H9 (cell line): ENCODE data around the gene PTRHD1. TPM values are rescaled to one million over a fixed set of nuclear protein-coding genes. Genes with fewer than 3 reads are reported as not detected.

Experiments used
- DNase-seq: peaks from one replicate; pipeline ENCODE4 v3.0.0-alpha.2; 2017
- H2AFZ ChIP-seq: one replicate; pipeline ENCODE4 v1.6.1; 2013; ENCODE audit warnings: mild to moderate bottlenecking, low read length, control low read depth, moderate library complexity
- H2AK5ac ChIP-seq: 2 replicates; pipeline ENCODE4 v1.6.1; 2013; ENCODE audit warnings: low read length, control low read depth, mixed read lengths; ENCODE audit not compliant: insufficient read length
- H2BK120ac ChIP-seq: one replicate; pipeline ENCODE4 v1.6.1; 2013; ENCODE audit warnings: low read depth, mild to moderate bottlenecking, low read length, control low read depth, inconsistent platforms; ENCODE audit not compliant: poor library complexity, severe bottlenecking
- H2BK12ac ChIP-seq: 2 replicates; pipeline ENCODE4 v1.6.1; 2013; ENCODE audit warnings: low read length, control low read depth, mixed read lengths, low read depth; ENCODE audit not compliant: insufficient read length
- H2BK15ac ChIP-seq: 2 replicates; pipeline ENCODE4 v1.6.1; 2013; ENCODE audit warnings: low read depth, low read length, control low read depth
- H2BK20ac ChIP-seq: one replicate; pipeline ENCODE4 v1.6.1; 2013; ENCODE audit warnings: low read depth, mild to moderate bottlenecking, low read length, control low read depth, inconsistent platforms; ENCODE audit not compliant: poor library complexity, severe bottlenecking
- H2BK5ac ChIP-seq: 2 replicates; pipeline ENCODE4 v1.6.1; 2013; ENCODE audit warnings: low read length, control low read depth, mixed read lengths; ENCODE audit not compliant: insufficient read length
- H3K14ac ChIP-seq: 2 replicates; pipeline ENCODE4 v1.6.1; 2013; ENCODE audit warnings: low read length, control low read depth; ENCODE audit not compliant: insufficient read depth
- H3K18ac ChIP-seq: 2 replicates; pipeline ENCODE4 v1.6.1; 2013; ENCODE audit warnings: low read depth, mild to moderate bottlenecking, mixed read lengths, low read length, control low read depth; ENCODE audit not compliant: insufficient read length
- H3K23ac ChIP-seq: 2 replicates; pipeline ENCODE4 v1.6.1; 2013; ENCODE audit warnings: low read length, control low read depth, mixed read lengths, low read depth; ENCODE audit not compliant: insufficient read length
- H3K23me2 ChIP-seq: 2 replicates; pipeline ENCODE4 v1.6.1; 2013; ENCODE audit warnings: low read depth, mild to moderate bottlenecking, mixed read lengths, low read length, control low read depth; ENCODE audit not compliant: insufficient read length, poor library complexity, severe bottlenecking
- H3K27ac ChIP-seq: 2 replicates; pipeline ENCODE4 v1.5.1; 2013; ENCODE audit warnings: low read length, control low read depth, mixed read lengths, low read depth; ENCODE audit not compliant: insufficient read length
- H3K27me3 ChIP-seq: 2 replicates; pipeline ENCODE4 v1.6.1; 2013; ENCODE audit warnings: low read length, control low read depth, inconsistent platforms; ENCODE audit not compliant: insufficient read depth
- H3K4ac ChIP-seq: 2 replicates; pipeline ENCODE4 v1.6.1; 2013; ENCODE audit warnings: low read depth, mild to moderate bottlenecking, control low read depth, inconsistent platforms, low read length, moderate library complexity
- H3K4me1 ChIP-seq: 2 replicates; pipeline ENCODE4 v1.6.1; 2013; ENCODE audit warnings: low read length, control low read depth, inconsistent platforms; ENCODE audit not compliant: insufficient read depth
- H3K4me2 ChIP-seq: 2 replicates; pipeline ENCODE4 v1.6.1; 2013; ENCODE audit warnings: low read length, control low read depth, mixed read lengths; ENCODE audit not compliant: insufficient read length, insufficient read depth
- H3K56ac ChIP-seq: 2 replicates; pipeline ENCODE4 v1.6.1; 2013; ENCODE audit warnings: low read depth, mild to moderate bottlenecking, mixed read lengths, low read length, control low read depth; ENCODE audit not compliant: insufficient read length
- H3K79me1 ChIP-seq: 2 replicates; pipeline ENCODE4 v1.6.1; 2013; ENCODE audit warnings: low read depth, mild to moderate bottlenecking, moderate library complexity, low read length, control low read depth, inconsistent platforms; ENCODE audit not compliant: insufficient read depth, poor library complexity, severe bottlenecking
- H3K79me2 ChIP-seq: 2 replicates; pipeline ENCODE4 v1.6.1; 2013; ENCODE audit warnings: low read length, control low read depth, inconsistent platforms; ENCODE audit not compliant: insufficient read depth
- H3K9ac ChIP-seq: 2 replicates; pipeline ENCODE4 v1.6.1; 2013; ENCODE audit warnings: low read length, control low read depth, mixed read lengths; ENCODE audit not compliant: insufficient read length; ENCODE audit errors: extremely low read depth
- H3K9me3 ChIP-seq: one replicate; pipeline ENCODE4 v1.6.1; 2013; ENCODE audit warnings: low read depth, low read length, inconsistent platforms; ENCODE audit not compliant: control insufficient read depth
- H3T11ph ChIP-seq: one replicate; pipeline ENCODE4 v1.6.1; 2013; ENCODE audit warnings: mild to moderate bottlenecking, low read length, control low read depth, inconsistent platforms
- H4K20me1 ChIP-seq: one replicate; pipeline ENCODE4 v1.6.1; 2013; ENCODE audit not compliant: control insufficient read depth, insufficient read length, insufficient read depth
- H4K5ac ChIP-seq: 2 replicates; pipeline ENCODE4 v1.6.1; 2013; ENCODE audit warnings: low read depth, mild to moderate bottlenecking, mixed read lengths, low read length, control low read depth; ENCODE audit not compliant: insufficient read length
- H4K8ac ChIP-seq: replicated peaks from 2 replicates; pipeline ENCODE4 v1.6.1; 2013; ENCODE audit warnings: low read length, control low read depth, mixed read lengths, low read depth; ENCODE audit not compliant: insufficient read length
- H4K91ac ChIP-seq: 2 replicates; pipeline ENCODE4 v1.6.1; 2013; ENCODE audit warnings: low read depth, mild to moderate bottlenecking, moderate library complexity, mixed read lengths, low read length, control low read depth; ENCODE audit not compliant: insufficient read length
- H3K27ac Mint-ChIP-seq, 3 experiments: 2 replicates in 2 of 3; 3 replicates in 1 of 3; pipeline ENCODE4 v1.8.0; 2020 to 2021; ENCODE audit warnings: mixed read lengths in 3 of 3, mild to moderate bottlenecking in 1 of 3, moderate library complexity in 1 of 3
- H3K27me3 Mint-ChIP-seq: 2 replicates; pipeline ENCODE4 v1.8.0; 2021; ENCODE audit warnings: low read depth, mild to moderate bottlenecking, moderate library complexity, mixed read lengths
- H3K36me3 Mint-ChIP-seq, 3 experiments: 2 replicates in 2 of 3; 3 replicates in 1 of 3; pipeline ENCODE4 v1.8.0; 2020 to 2021; ENCODE audit warnings: low read depth in 3 of 3, mixed read lengths in 3 of 3; ENCODE audit not compliant: insufficient read depth in 1 of 3
- H3K4me1 Mint-ChIP-seq, 2 experiments: 2 replicates each; pipeline ENCODE4 v1.8.0; 2020; ENCODE audit warnings: mixed read lengths in 2 of 2
- H3K4me3 Mint-ChIP-seq, 2 experiments: 2 replicates in 1 of 2; 3 replicates in 1 of 2; pipeline ENCODE4 v1.8.0; 2020 to 2021; ENCODE audit warnings: mild to moderate bottlenecking in 2 of 2, mixed read lengths in 2 of 2, moderate library complexity in 1 of 2
- H3K9me3 Mint-ChIP-seq, 2 experiments: 2 replicates in 1 of 2; 3 replicates in 1 of 2; pipeline ENCODE4 v1.8.0; 2020; ENCODE audit warnings: mild to moderate bottlenecking in 2 of 2, mixed read lengths in 2 of 2, moderate library complexity in 1 of 2
- WGBS: extraction: QIAGEN DNeasy Blood & Tissue Kit; methylation state at CpG from one replicate; pipeline ENCODE4 v1.1.7; 2013; ENCODE audit warnings: missing lambda C conversion rate, low lambda C conversion rate, mixed read lengths; ENCODE audit not compliant: insufficient read length; ENCODE audit errors: extremely low coverage; 5-methylcytosine and 5-hydroxymethylcytosine counted together
- total RNA-seq: library from RNA; stranded (reverse); gene quantifications from 2 replicates; pipeline ENCODE4 v1.2.1, GENCODE V29; 2021
- TF ChIP-seq, protein P1 (sequence below): fragments of 200-600 bp; sonication (generic); conservative IDR thresholded peaks from 3 replicates; pipeline ENCODE4 v1.8.0; 2021; ENCODE audit warnings: antibody characterized with exemption, mild to moderate bottlenecking

PTRHD1 gene
- total RNA-seq, 1 experiment from 2014 or later = 43.7 TPM

DNA sequence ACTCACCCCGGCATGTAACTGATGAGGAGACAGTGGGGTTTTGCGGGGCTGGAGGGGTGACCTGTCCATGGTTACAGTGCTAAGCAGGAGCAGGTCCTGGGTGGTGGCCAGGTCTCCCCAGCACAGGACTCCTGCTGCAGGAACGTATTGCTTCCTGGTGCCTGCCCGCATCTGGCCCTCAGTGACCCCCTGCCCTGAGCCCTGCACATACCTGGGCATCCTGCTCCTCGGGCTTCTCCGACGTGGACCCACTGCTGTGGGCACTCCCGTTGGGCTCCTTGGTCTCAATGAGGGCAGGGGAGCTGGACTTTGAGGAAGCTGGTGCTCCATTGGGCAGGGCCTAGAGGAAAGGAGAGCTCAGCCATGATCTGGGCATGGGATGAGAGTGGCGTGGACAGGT lies 43.5 kb upstream of the PTRHD1 start:
- no peak overlapping the region for H3K4me3 Mint-ChIP-seq
- no peak overlapping the region for H3K14ac ChIP-seq
- no peak overlapping the region for H3K56ac ChIP-seq
- H3K4me2 ChIP-seq = no peak overlapping the region
- H3K4ac ChIP-seq = no peak overlapping the region
- H2BK120ac ChIP-seq = no peak overlapping the region
- no peak overlapping the region for H2BK20ac ChIP-seq
- H2BK15ac ChIP-seq = no peak overlapping the region
- no peak overlapping the region for H3K18ac ChIP-seq
- no peak overlapping the region for H3K9ac ChIP-seq
- no peaks in the 10 kb centered on the region for H3K79me1 ChIP-seq
- H2AFZ ChIP-seq = no peak overlapping the region
- no peak overlapping the region for H2AK5ac ChIP-seq
- no peak overlapping the region for H3K27ac ChIP-seq
- H3K23ac ChIP-seq = no peak overlapping the region
- no peak for DNase-seq
- no peaks in the 10 kb centered on the region; the same call in none of the 2 replicates for H3K27me3 Mint-ChIP-seq
- no peak overlapping the region for H4K91ac ChIP-seq
- H3K27me3 ChIP-seq = no peaks in the 10 kb centered on the region
- no peak overlapping the region for H4K8ac ChIP-seq
- no peak overlapping the region for H4K5ac ChIP-seq
- TF ChIP-seq, protein P1, sequence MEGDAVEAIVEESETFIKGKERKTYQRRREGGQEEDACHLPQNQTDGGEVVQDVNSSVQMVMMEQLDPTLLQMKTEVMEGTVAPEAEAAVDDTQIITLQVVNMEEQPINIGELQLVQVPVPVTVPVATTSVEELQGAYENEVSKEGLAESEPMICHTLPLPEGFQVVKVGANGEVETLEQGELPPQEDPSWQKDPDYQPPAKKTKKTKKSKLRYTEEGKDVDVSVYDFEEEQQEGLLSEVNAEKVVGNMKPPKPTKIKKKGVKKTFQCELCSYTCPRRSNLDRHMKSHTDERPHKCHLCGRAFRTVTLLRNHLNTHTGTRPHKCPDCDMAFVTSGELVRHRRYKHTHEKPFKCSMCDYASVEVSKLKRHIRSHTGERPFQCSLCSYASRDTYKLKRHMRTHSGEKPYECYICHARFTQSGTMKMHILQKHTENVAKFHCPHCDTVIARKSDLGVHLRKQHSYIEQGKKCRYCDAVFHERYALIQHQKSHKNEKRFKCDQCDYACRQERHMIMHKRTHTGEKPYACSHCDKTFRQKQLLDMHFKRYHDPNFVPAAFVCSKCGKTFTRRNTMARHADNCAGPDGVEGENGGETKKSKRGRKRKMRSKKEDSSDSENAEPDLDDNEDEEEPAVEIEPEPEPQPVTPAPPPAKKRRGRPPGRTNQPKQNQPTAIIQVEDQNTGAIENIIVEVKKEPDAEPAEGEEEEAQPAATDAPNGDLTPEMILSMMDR = no peak
- H3K27ac Mint-ChIP-seq = no peak overlapping the region; a peak in 1 of 7 replicates
- no peak overlapping the region for H2BK12ac ChIP-seq
- H3K4me1 Mint-ChIP-seq = peaks cover 22 to 26% of the 10 kb centered on the region in 2 experiments
- H3K79me2 ChIP-seq = no peaks in the 10 kb centered on the region
- H3K4me1 ChIP-seq = peaks cover 2% of the 10 kb centered on the region; the same call in 1 of the 2 replicates
- H3K23me2 ChIP-seq = no peaks in the 10 kb centered on the region
- H3K9me3 Mint-ChIP-seq = peaks cover 0 to 7% of the 10 kb centered on the region in 2 experiments; a peak in 3 of 5 replicates
- no peak overlapping the region for H2BK5ac ChIP-seq
- no peak overlapping the region for H3T11ph ChIP-seq
- H4K20me1 ChIP-seq = no peaks in the 10 kb centered on the region
- WGBS = no CpG with 5 or more reads among the region's 9 CpGs
- H3K9me3 ChIP-seq = no peaks in the 10 kb centered on the region
- peaks cover 41 to 46% (median 44%) of the 10 kb centered on the region in 3 experiments for H3K36me3 Mint-ChIP-seq
